H1 (cell line): ENCODE results near the gene DPEP2. TPM values are rescaled to one million over a fixed set of nuclear protein-coding genes. Genes with fewer than 3 reads are reported as not detected.

Experiments used
- BACH1 ChIP-seq: IDR thresholded peaks from 2 replicates; pipeline ENCODE4 v1.6.1; 2012; ENCODE audit warnings: low read length, improper control_type of control experiment
- CHD7 ChIP-seq: fragments of 300-600 bp; sonication (generic); IDR thresholded peaks from 2 replicates; pipeline ENCODE4 v1.7.1; 2012; ENCODE audit warnings: low read length, moderate library complexity, mild to moderate bottlenecking, inconsistent platforms; ENCODE audit not compliant: insufficient replicate concordance
- FOSL1 ChIP-seq: IDR thresholded peaks from 2 replicates; pipeline ENCODE4 v1.6.1; 2011; ENCODE audit warnings: mild to moderate bottlenecking, low read depth, low read length, moderate library complexity; ENCODE audit not compliant: insufficient read depth
- GABPA ChIP-seq: IDR thresholded peaks from 2 replicates; pipeline ENCODE4 v1.6.1; 2011; ENCODE audit warnings: mild to moderate bottlenecking, low read length, moderate library complexity, borderline replicate concordance; ENCODE audit not compliant: insufficient read depth
- POLR2A ChIP-seq, 2 experiments: IDR thresholded peaks; 1 replicate in 1 of 2; 2 replicates in 1 of 2; pipeline ENCODE4 v1.6.1; 2011; ENCODE audit warnings: low read depth in 2 of 2, low read length in 2 of 2, mild to moderate bottlenecking in 2 of 2; ENCODE audit errors: control extremely low read depth in 1 of 2
- polyA plus RNA-seq, 7 experiments: library from polyadenylated mRNA; depleted of rRNA in 3 of 7; stranded (reverse) in 5 of 7; unstranded in 2 of 7; fragments of >200 nt in 5 of 7; fragments of 200-250 nt in 2 of 7; gene quantifications; 1 replicate in 5 of 7; 2 replicates in 1 of 7; 4 replicates in 1 of 7; pipeline versions ENCODE4 v1.2.1 to v1.2.3, GENCODE V29; 2011 to 2013; ENCODE audit warnings: missing spikeins in 2 of 7, mixed read lengths in 2 of 7
- total RNA-seq: library from RNA; stranded (reverse); fragmentation: NEBNext Ultra II Directional; extraction: Animal tissue kit (Norgen Biotek cat#: 25700); gene quantifications from 2 replicates; pipeline ENCODE4 v1.2.1, GENCODE V29; 2021

DPEP2 gene
- total and polyA plus RNA-seq, 2 of the 8 experiments (the other 6 are each of a cell fraction or from before 2014, with no cell fraction given) = not detected

GRCh38 chr16:67993207-67994039, 5.9 kb downstream of the DPEP2 start (continued):
- TF ChIP-seq CHD7 = no peak
- TF ChIP-seq FOSL1 = 0 out of 2 replicates have a peak, but pooled peaks have one; percentile 31
- peak; percentile 68; the same call in 1 of the 2 replicates for TF ChIP-seq GABPA
- TF ChIP-seq BACH1 = peak; percentile 85
- TF ChIP-seq POLR2A (IDR thresholded peaks at IDR 0.05; ENCODE audit: control extremely low read depth in 1 of 2, low read depth in 2 of 2, low read length in 2 of 2) = no peak
